Endothelial cell of umbilical vein (primary cell): ENCODE data around the gene TTBK1. TPM values are rescaled to one million over a fixed set of nuclear protein-coding genes. Genes with fewer than 3 reads are reported as not detected.

ENCODE experiments used
- BruUV-seq: library from RNA; stranded (reverse); fragments of 400-500 nt; replicated peaks from 2 replicates; lab custom pipeline; 2021; lab: Mats Ljungman, UMichigan
- CTCF ChIA-PET: fragments of 300-600, 350-600 bp; sonication (Branson Sonifier 250); formaldehyde crosslinking; loops from one replicate; lab custom pipeline; 2021; ENCODE audit warnings: antibody characterized with exemption, inconsistent platforms; lab: Charles Lee
- POLR2A ChIA-PET: fragments of 300-600, 350-600 bp; sonication (Branson Sonifier 250); formaldehyde crosslinking; loops from one replicate; lab custom pipeline; 2021; ENCODE audit warnings: antibody characterized with exemption, inconsistent platforms; lab: Charles Lee
- DNase-seq: peaks from one replicate; pipeline ENCODE4 v3.0.0-alpha.2; 2011; ENCODE audit warnings: low read depth, low spot score
- FAIRE-seq: peaks from 2 replicates; lab custom pipeline; 2011; peaks lifted over from hg19 to GRCh38; lab: Jason Lieb, UNC
- H2AFZ ChIP-seq: 2 replicates; pipeline ENCODE4 v1.6.0; 2012; ENCODE audit warnings: low read depth, low read length, control low read depth, inconsistent platforms
- H3K27ac ChIP-seq: 2 replicates; pipeline ENCODE4 v1.5.1; 2011; ENCODE audit warnings: low read depth, mild to moderate bottlenecking, control low read depth, low read length, moderate library complexity; ENCODE audit not compliant: insufficient read depth
- H3K27me3 ChIP-seq, 2 experiments: 2 replicates each; pipeline versions ENCODE4 v1.6.0 to v1.6.1; 2011; ENCODE audit warnings: low read length in 2 of 2, mixed read lengths in 1 of 2; ENCODE audit not compliant: control insufficient read depth in 2 of 2, insufficient read depth in 2 of 2
- H3K36me3 ChIP-seq, 2 experiments: 2 replicates in 1 of 2; 3 replicates in 1 of 2; pipeline ENCODE4 v1.5.1; 2011; ENCODE audit warnings: low read length in 2 of 2, mild to moderate bottlenecking in 1 of 2, moderate library complexity in 1 of 2; ENCODE audit not compliant: control insufficient read depth in 2 of 2, insufficient read depth in 2 of 2; ENCODE audit errors: extremely low read depth in 1 of 2
- H3K4me1 ChIP-seq: 3 replicates; pipeline ENCODE4 v1.5.1; 2011; ENCODE audit warnings: mild to moderate bottlenecking, low read length; ENCODE audit not compliant: control insufficient read depth, insufficient read depth; ENCODE audit errors: extremely low read depth
- H3K4me2 ChIP-seq: 2 replicates; pipeline ENCODE4 v1.6.1; 2011; ENCODE audit warnings: low read length, control low read depth, mixed read lengths; ENCODE audit not compliant: insufficient read depth
- H3K4me3 ChIP-seq, 3 experiments: fragments of 200-600 bp in 1 of 3; sonication (generic), shearing (Covaris generic) in 1 of 3; replicated peaks in 1 of 3; 2 replicates each; pipeline ENCODE4 v1.5.1; 2011 to 2016; ENCODE audit warnings: control low read depth in 3 of 3, low read length in 3 of 3, mild to moderate bottlenecking in 2 of 3, inconsistent platforms in 1 of 3, low read depth in 1 of 3, moderate library complexity in 1 of 3; ENCODE audit not compliant: insufficient read depth in 1 of 3
- H3K79me2 ChIP-seq: 2 replicates; pipeline ENCODE4 v1.6.0; 2012; ENCODE audit warnings: low read length, inconsistent platforms; ENCODE audit not compliant: control insufficient read depth, insufficient read depth
- H3K9ac ChIP-seq: replicated peaks from 2 replicates; pipeline ENCODE3; 2011; ENCODE audit warnings: low read length, control low read depth; ENCODE audit not compliant: insufficient read depth; ENCODE audit errors: extremely low read depth
- H3K9me1 ChIP-seq: replicated peaks from 3 replicates; pipeline ENCODE4 v1.6.0; 2011; ENCODE audit warnings: mild to moderate bottlenecking, low read length; ENCODE audit not compliant: control insufficient read depth, insufficient read depth; ENCODE audit errors: extremely low read depth
- H3K9me3 ChIP-seq: replicated peaks from 2 replicates; pipeline ENCODE4 v1.5.1; 2012; ENCODE audit warnings: low read length, inconsistent platforms; ENCODE audit not compliant: control insufficient read depth, insufficient read depth
- H4K20me1 ChIP-seq: replicated peaks from 2 replicates; pipeline ENCODE3; 2011; ENCODE audit warnings: mild to moderate bottlenecking, low read length; ENCODE audit not compliant: control insufficient read depth, insufficient read depth; ENCODE audit errors: extremely low read depth
- EZH2 ChIP-seq: IDR thresholded peaks from 2 replicates; pipeline ENCODE4 v1.6.1; 2012; ENCODE audit warnings: borderline replicate concordance, low read depth, mild to moderate bottlenecking, moderate library complexity, low read length, inconsistent platforms; ENCODE audit not compliant: severe bottlenecking
- FOS ChIP-seq: IDR thresholded peaks from 2 replicates; pipeline ENCODE4 v1.6.1; 2011; ENCODE audit warnings: mild to moderate bottlenecking, low read length, moderate library complexity, borderline replicate concordance; ENCODE audit not compliant: insufficient read depth
- GATA2 ChIP-seq: IDR thresholded peaks from 2 replicates; pipeline ENCODE4 v1.7.0; 2011; ENCODE audit warnings: low read depth, mild to moderate bottlenecking, moderate library complexity, mixed read lengths, low read length; ENCODE audit not compliant: insufficient read length, insufficient read depth
- JUN ChIP-seq: IDR thresholded peaks from 2 replicates; pipeline ENCODE4 v1.6.1; 2011; ENCODE audit warnings: borderline replicate concordance, low read depth; ENCODE audit not compliant: insufficient read length, insufficient read depth
- MYC ChIP-seq: IDR thresholded peaks from one replicate; pipeline ENCODE4 v1.6.1; 2011; ENCODE audit warnings: mild to moderate bottlenecking, low read depth, low read length
- POLR2A ChIP-seq: IDR thresholded peaks from 2 replicates; pipeline ENCODE4 v1.6.1; 2012; ENCODE audit warnings: low read depth, mild to moderate bottlenecking, control low read depth, low read length
- POLR2AphosphoS5 ChIP-seq: IDR thresholded peaks from 2 replicates; pipeline ENCODE4 v1.6.1; 2012; ENCODE audit warnings: low read depth, mild to moderate bottlenecking, control low read depth, low read length, moderate library complexity; ENCODE audit not compliant: insufficient read depth
- dilution Hi-C: fragments of 300-500 bp; cut with MboI; formaldehyde crosslinking; loops from one replicate; pipeline ENCODE4 v1.15.0; 2019; ENCODE audit warnings: low sequenced_read_pairs; ENCODE audit not compliant: extremely low pct_ligation_motif_present
- intact Hi-C: fragments of 100-400 bp; cut with micrococcal nuclease; formaldehyde crosslinking; loops from one replicate; pipeline ENCODE4 v1.10.0; 2022
- polyA plus RNA-seq, 4 experiments: library from polyadenylated mRNA; depleted of rRNA in 3 of 4; stranded (reverse) in 3 of 4; unstranded in 1 of 4; fragments of >200 nt; gene quantifications; 2 replicates each; pipeline versions ENCODE4 v1.2.1 to v1.2.3, GENCODE V29; 2011 to 2012; ENCODE audit warnings: missing spikeins in 1 of 4
- total RNA-seq: library from RNA; stranded (reverse); gene quantifications from 2 replicates; pipeline ENCODE4 v1.2.3, GENCODE V29; 2021
- TF ChIP-seq, protein P1 (sequence below): IDR thresholded peaks from 2 replicates; pipeline ENCODE4 v1.6.1; 2011; ENCODE audit not compliant: insufficient read depth, insufficient read length
- TF ChIP-seq, protein P2 (sequence below), 2 donors: IDR thresholded peaks; 1 replicate in 1 of 2; 2 replicates in 1 of 2; pipeline ENCODE4 v1.5.1; 2011; ENCODE audit warnings: low read length in 2 of 2, mild to moderate bottlenecking in 2 of 2, moderate library complexity in 2 of 2, control low read depth in 1 of 2, inconsistent platforms in 1 of 2, low read depth in 1 of 2; ENCODE audit not compliant: insufficient read depth in 1 of 2; ENCODE audit errors: extremely low read depth in 1 of 2

TTBK1 gene
- total and polyA plus RNA-seq, 2 donors (not counting 3 experiments of a cell fraction or from before 2014, with no cell fraction given): 0.06 TPM; not detected in 1

DNA sequence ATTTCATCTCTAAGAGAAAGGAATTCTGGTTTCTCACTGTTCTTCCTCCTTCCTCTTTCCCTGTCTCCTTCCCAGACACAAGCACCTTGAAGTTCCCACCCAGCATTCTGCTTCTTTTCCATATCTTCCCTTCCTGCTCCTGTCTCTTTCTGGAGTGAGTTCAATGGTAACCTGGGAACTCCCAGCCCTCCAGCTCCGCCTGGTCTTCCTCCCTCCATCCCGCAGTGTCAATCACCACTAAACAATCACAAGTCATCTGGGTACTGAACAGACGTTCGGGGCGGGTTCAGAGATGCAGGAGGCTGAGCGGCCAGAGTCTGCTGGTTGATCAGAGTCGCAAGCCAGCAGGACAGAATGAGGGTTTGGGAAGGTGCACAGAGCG, 7.7 kb downstream of the TTBK1 start:
- no peaks in the 10 kb centered on the region for H3K36me3 ChIP-seq
- BruUV-seq: no TSS peak
- dilution Hi-C loops: no loop called here
- ChIA-PET POLR2A (no interaction called here), CTCF (interaction anchor here (1.3 to 1.8 kb wide), 2 partner anchors 12 to 22 kb away, joined by 4 to 5 read pairs; partner anchors contain the start of gene DNPH1)
- H4K20me1 ChIP-seq: no peaks in the 10 kb centered on the region
- no peak for DNase-seq
- no peak overlapping the region for H3K4me3 ChIP-seq
- H3K4me1 ChIP-seq: peaks cover 4% of the 10 kb centered on the region
- TF ChIP-seq JUN: no peak
- no peak for TF ChIP-seq GATA2
- TF ChIP-seq, protein P1, sequence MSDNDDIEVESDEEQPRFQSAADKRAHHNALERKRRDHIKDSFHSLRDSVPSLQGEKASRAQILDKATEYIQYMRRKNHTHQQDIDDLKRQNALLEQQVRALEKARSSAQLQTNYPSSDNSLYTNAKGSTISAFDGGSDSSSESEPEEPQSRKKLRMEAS: no peak
- TF ChIP-seq, protein P2, sequence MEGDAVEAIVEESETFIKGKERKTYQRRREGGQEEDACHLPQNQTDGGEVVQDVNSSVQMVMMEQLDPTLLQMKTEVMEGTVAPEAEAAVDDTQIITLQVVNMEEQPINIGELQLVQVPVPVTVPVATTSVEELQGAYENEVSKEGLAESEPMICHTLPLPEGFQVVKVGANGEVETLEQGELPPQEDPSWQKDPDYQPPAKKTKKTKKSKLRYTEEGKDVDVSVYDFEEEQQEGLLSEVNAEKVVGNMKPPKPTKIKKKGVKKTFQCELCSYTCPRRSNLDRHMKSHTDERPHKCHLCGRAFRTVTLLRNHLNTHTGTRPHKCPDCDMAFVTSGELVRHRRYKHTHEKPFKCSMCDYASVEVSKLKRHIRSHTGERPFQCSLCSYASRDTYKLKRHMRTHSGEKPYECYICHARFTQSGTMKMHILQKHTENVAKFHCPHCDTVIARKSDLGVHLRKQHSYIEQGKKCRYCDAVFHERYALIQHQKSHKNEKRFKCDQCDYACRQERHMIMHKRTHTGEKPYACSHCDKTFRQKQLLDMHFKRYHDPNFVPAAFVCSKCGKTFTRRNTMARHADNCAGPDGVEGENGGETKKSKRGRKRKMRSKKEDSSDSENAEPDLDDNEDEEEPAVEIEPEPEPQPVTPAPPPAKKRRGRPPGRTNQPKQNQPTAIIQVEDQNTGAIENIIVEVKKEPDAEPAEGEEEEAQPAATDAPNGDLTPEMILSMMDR (IDR thresholded peaks at IDR 0.05; ENCODE audit: extremely low read depth in 1 of 2, insufficient read depth in 1 of 2, low read depth in 1 of 2, low read length in 2 of 2): no peak
- TF ChIP-seq POLR2AphosphoS5: no peak
- TF ChIP-seq EZH2: no peak
- TF ChIP-seq FOS: no peak
- no peak for TF ChIP-seq MYC
- no peak for TF ChIP-seq POLR2A
- intact Hi-C loops: no loop called here
- peaks cover 10 to 18% of the 10 kb centered on the region in 2 experiments for H3K27me3 ChIP-seq
- no peak overlapping the region for H3K4me2 ChIP-seq
- H3K79me2 ChIP-seq: no peaks in the 10 kb centered on the region
- no peak overlapping the region for H3K27ac ChIP-seq
- FAIRE-seq: no peak
- H2AFZ ChIP-seq: no peak overlapping the region
- no peaks in the 10 kb centered on the region for H3K9me1 ChIP-seq
- no peak overlapping the region for H3K9ac ChIP-seq
- H3K9me3 ChIP-seq: no peaks in the 10 kb centered on the region
